ENCODE data around the gene C10orf105. TPM values are rescaled to one million over a fixed set of nuclear protein-coding genes. Genes with fewer than 3 reads are reported as not detected.

C10orf105 gene
- total RNA-seq, 3 donors from 2014 or later, result 0.10 TPM; not detected in 2

GRCh38 chr10:71745664-71746250 lies 26.2 kb upstream of the C10orf105 start:
- ATAC-seq (no peak), DNase-seq (peak in 1 of 3 donors; percentile 20)
- H3K4me3 ChIP-seq, result no peak overlapping the region
- H3K4me1 ChIP-seq (ENCODE audit: low read depth), result peaks cover 43% of the 10 kb centered on the region
- no peak for TF ChIP-seq CTCF (IDR thresholded peaks at IDR 0.05)
- intact Hi-C loops (cut with DNase I, micrococcal nuclease), result no loop called here
- no peaks in the 10 kb centered on the region for H3K9me3 ChIP-seq
- no peaks in the 10 kb centered on the region for H3K36me3 ChIP-seq (ENCODE audit: low read depth)

- intact Hi-C loops (cut with DNase I, micrococcal nuclease), result no loop called here
- Histone ChIP-seq H3K9me3 (no peaks in the 10 kb centered on the region), H3K36me3 (ENCODE audit: low read depth) (no peaks in the 10 kb centered on the region), H3K4me3 (no peak overlapping the region), H3K4me1 (ENCODE audit: low read depth) (peaks cover 43% of the 10 kb centered on the region)
- TF ChIP-seq CTCF (IDR thresholded peaks at IDR 0.05), result no peak
- DNase-seq (peak in 2 of 3 donors; percentile 34 to 50), ATAC-seq (no peak)
These were observed 25.5 kb upstream of the C10orf105 start for GRCh38 chr10:71744897-71745663.

- ATAC-seq (no peak), DNase-seq (no peak)
- no peak overlapping the region for H3K4me3 ChIP-seq
- H3K9me3 ChIP-seq, result no peaks in the 10 kb centered on the region
- no peak for TF ChIP-seq CTCF (IDR thresholded peaks at IDR 0.05)
- H3K4me1 ChIP-seq (ENCODE audit: low read depth), result peaks cover 36% of the 10 kb centered on the region
- no peaks in the 10 kb centered on the region for H3K36me3 ChIP-seq (ENCODE audit: low read depth)
- intact Hi-C loops (cut with DNase I, micrococcal nuclease), result no loop called here
These were observed 24.3 kb upstream of the C10orf105 start for GRCh38 chr10:71743866-71744265.

GRCh38 chr10:71743089-71743838 lies 23.7 kb upstream of the C10orf105 start:
- DNase-seq (peak in 1 of 3 donors; percentile 17), ATAC-seq (no peak)
- Histone ChIP-seq H3K4me3 (no peak overlapping the region), H3K9me3 (no peaks in the 10 kb centered on the region), H3K4me1 (ENCODE audit: low read depth) (peaks cover 30% of the 10 kb centered on the region), H3K36me3 (ENCODE audit: low read depth) (no peaks in the 10 kb centered on the region)
- no peak for TF ChIP-seq CTCF (IDR thresholded peaks at IDR 0.05)
- intact Hi-C loops (cut with DNase I, micrococcal nuclease), result no loop called here

- intact Hi-C loops (cut with DNase I, micrococcal nuclease), result no loop called here
- peaks cover 26% of the 10 kb centered on the region for H3K4me1 ChIP-seq (ENCODE audit: low read depth)
These were observed 22.9 kb upstream of the C10orf105 start for GRCh38 chr10:71742301-71743088.

More at GRCh38 chr10:71742301-71743088, 22.9 kb upstream of the C10orf105 start:
- TF ChIP-seq CTCF (IDR thresholded peaks at IDR 0.05), result no peak
- ATAC-seq, result no peak
- peak in 1 of 3 donors; percentile 43 for DNase-seq
- Histone ChIP-seq H3K9me3 (no peaks in the 10 kb centered on the region), H3K4me3 (no peak overlapping the region), H3K36me3 (ENCODE audit: low read depth) (no peaks in the 10 kb centered on the region)
